Right forelimb (tissue), 1 donor: ENCODE measurements around the gene KRT16.
"Not testable (repeated sequence)": the region's sequence is repeated elsewhere in the genome, so short reads cannot be mapped to it uniquely, and the experiment has no call there.

Source experiments
- DNase-seq: peaks from one replicate; pipeline ENCODE4 v3.0.0-alpha.2; 2018

The KRT16 gene

GRCh38 chr17:41612376-41613160, at the start of gene KRT16:
Gene KRT16, minus strand, starts transcription at chr17:41612767. Its CDS starts 79 bp downstream, at chr17:41612688.
- not testable (repeated sequence) for DNase-seq

GRCh38 chr17:41660221-41660711, 47.7 kb upstream of the KRT16 start:
- no peak for DNase-seq

GRCh38 chr17:41659427-41660212, 47.1 kb upstream of the KRT16 start:
- DNase-seq = no peak

- no peak for DNase-seq
Measured at GRCh38 chr17:41658846-41659245, 46.3 kb upstream of the KRT16 start.

- DNase-seq = no peak
Measured at GRCh38 chr17:41657936-41658335, 45.4 kb upstream of the KRT16 start.

GRCh38 chr17:41657176-41657754, 44.7 kb upstream of the KRT16 start:
- no peak for DNase-seq

GRCh38 chr17:41656249-41657023, 43.9 kb upstream of the KRT16 start:
- no peak for DNase-seq

- DNase-seq = peak; percentile 48
Measured at GRCh38 chr17:41655611-41656111, 43.1 kb upstream of the KRT16 start.

- DNase-seq = peak; percentile 40
Measured at GRCh38 chr17:41654678-41655607, 42.4 kb upstream of the KRT16 start.

GRCh38 chr17:41653892-41654677, 41.5 kb upstream of the KRT16 start:
- peak; percentile 50 for DNase-seq

GRCh38 chr17:41653421-41653820, 40.9 kb upstream of the KRT16 start:
- DNase-seq = no peak

- peak; percentile 39 for DNase-seq
Measured at GRCh38 chr17:41652461-41652970, 39.9 kb upstream of the KRT16 start.

- peak; percentile 78 for DNase-seq
Measured at GRCh38 chr17:41651625-41652460, 39.3 kb upstream of the KRT16 start.

GRCh38 chr17:41650794-41651624, 38.4 kb upstream of the KRT16 start:
- no peak for DNase-seq

GRCh38 chr17:41649923-41650519, 37.5 kb upstream of the KRT16 start:
- DNase-seq = no peak

GRCh38 chr17:41648411-41649195, 36.0 kb upstream of the KRT16 start:
- peak; percentile 92 for DNase-seq

- peak; percentile 91 for DNase-seq
Measured at GRCh38 chr17:41647940-41648410, 35.4 kb upstream of the KRT16 start.
